OCI-LY7 (cell line): ENCODE measurements around the gene WIPF2. TPM values are rescaled to one million over a fixed set of nuclear protein-coding genes. Genes with fewer than 3 reads are reported as not detected.
"Not testable (repeated sequence)": the region's sequence is repeated elsewhere in the genome, so short reads cannot be mapped to it uniquely, and the experiment has no call there.

Experiments
- BruUV-seq: library from RNA; stranded (reverse); fragments of 400-500 nt; replicated peaks from 2 replicates; lab custom pipeline; 2021; lab: Mats Ljungman, UMichigan
- CTCF ChIA-PET: fragments of 300-600 bp; sonication (Branson Sonifier 250); formaldehyde crosslinking; loops from one replicate; lab custom pipeline; 2022; ENCODE audit warnings: antibody characterized with exemption; ENCODE audit not compliant: unreplicated experiment; lab: Charles Lee
- POLR2A ChIA-PET: fragments of 300-600 bp; sonication (Branson Sonifier 250); formaldehyde crosslinking; loops from one replicate; lab custom pipeline; 2022; ENCODE audit warnings: antibody characterized with exemption; lab: Charles Lee
- DNase-seq: peaks from one replicate; pipeline ENCODE4 v3.0.0-alpha.2; 2015; ENCODE audit warnings: low spot score
- H2AFZ ChIP-seq: fragments of 200-600 bp; sonication (generic), shearing (Covaris generic); 2 replicates; pipeline ENCODE4 v1.6.1; 2014; ENCODE audit warnings: mild to moderate bottlenecking, antibody characterized with exemption, low read length, moderate library complexity
- H3K27ac ChIP-seq: fragments of 200-600 bp; sonication (generic); 2 replicates; pipeline ENCODE4 v1.5.1; 2014; ENCODE audit warnings: mixed run types, low read depth, mild to moderate bottlenecking, moderate library complexity, low read length, inconsistent platforms; ENCODE audit not compliant: poor library complexity, severe bottlenecking
- H3K36me3 ChIP-seq: fragments of 200-600 bp; sonication (generic); 2 replicates; pipeline ENCODE4 v1.6.1; 2014; ENCODE audit warnings: mild to moderate bottlenecking, antibody characterized with exemption, low read length, moderate library complexity, mixed read lengths; ENCODE audit not compliant: insufficient read depth
- H3K4me1 ChIP-seq: fragments of 200-600 bp; sonication (generic); 2 replicates; pipeline ENCODE4 v1.5.1; 2014; ENCODE audit warnings: mild to moderate bottlenecking, low read length; ENCODE audit not compliant: insufficient read depth, poor library complexity, severe bottlenecking
- H3K4me2 ChIP-seq: fragments of 200-600 bp; sonication (generic); 2 replicates; pipeline ENCODE4 v1.6.1; 2014; ENCODE audit warnings: mild to moderate bottlenecking, low read length
- H3K4me3 ChIP-seq: fragments of 200-600 bp; sonication (generic); 2 replicates; pipeline ENCODE4 v1.5.1; 2014; ENCODE audit warnings: mild to moderate bottlenecking, low read depth, low read length; ENCODE audit not compliant: poor library complexity, severe bottlenecking
- H3K79me2 ChIP-seq: fragments of 200-600 bp; sonication (generic); 2 replicates; pipeline ENCODE4 v1.6.1; 2016; ENCODE audit warnings: low read depth, mild to moderate bottlenecking, low read length, moderate library complexity, mixed read lengths; ENCODE audit not compliant: insufficient read depth
- H3K9me2 ChIP-seq: fragments of 200-600 bp; sonication (generic); 2 replicates; pipeline ENCODE4 v1.6.1; 2016; ENCODE audit warnings: mild to moderate bottlenecking, low read length, mixed read lengths; ENCODE audit not compliant: insufficient read depth
- H3K9me3 ChIP-seq: fragments of 200-600 bp; sonication (generic); 2 replicates; pipeline ENCODE4 v1.6.1; 2014; ENCODE audit warnings: mild to moderate bottlenecking, mixed run types, low read length, mixed read lengths
- H4K20me1 ChIP-seq: fragments of 200-600 bp; sonication (generic); 2 replicates; pipeline ENCODE4 v1.6.1; 2014; ENCODE audit warnings: mild to moderate bottlenecking, antibody characterized with exemption, low read length, moderate library complexity, mixed read lengths; ENCODE audit not compliant: insufficient read depth
- EZH2phosphoT487 ChIP-seq: fragments of 200-600 bp; sonication (generic); IDR thresholded peaks from 2 replicates; pipeline ENCODE4 v1.6.1; 2018; ENCODE audit warnings: low read depth, borderline replicate concordance, mild to moderate bottlenecking, mixed run types, antibody characterized with exemption, low read length, moderate library complexity, mixed read lengths
- intact Hi-C: fragments of 100-400 bp; cut with micrococcal nuclease; formaldehyde crosslinking; loops from one replicate; pipeline ENCODE4 v1.10.0; 2022; ENCODE audit not compliant: unreplicated experiment
- total RNA-seq, 2 experiments: library from RNA; depleted of rRNA in 1 of 2; stranded (reverse); fragments of >200 nt in 1 of 2; shearing (Covaris generic) in 1 of 2; gene quantifications; 2 replicates each; pipeline ENCODE4 v1.2.3, GENCODE V29; 2014 to 2022
- TF ChIP-seq, protein P1 (sequence below): fragments of 200-600 bp; sonication (generic); conservative IDR thresholded peaks from 2 replicates; pipeline ENCODE4 v1.5.1; 2014; ENCODE audit warnings: mild to moderate bottlenecking, antibody characterized with exemption, low read length, moderate library complexity, mixed read lengths

Gene WIPF2
- total RNA-seq, 2 experiments from 2014 or later: 4.7 to 20.3 TPM

- H3K79me2 ChIP-seq: no peaks in the 10 kb centered on the region
- no peaks in the 10 kb centered on the region for H3K9me2 ChIP-seq
- H3K9me3 ChIP-seq: no peaks in the 10 kb centered on the region
- no peak for DNase-seq
- H3K27ac ChIP-seq: no peak overlapping the region
- peaks cover 31% of the 10 kb centered on the region for H3K4me1 ChIP-seq
- H4K20me1 ChIP-seq: no peaks in the 10 kb centered on the region
- no TSS peak for BruUV-seq
- no peak overlapping the region for H2AFZ ChIP-seq
- TF ChIP-seq EZH2phosphoT487: no peak
- TF ChIP-seq, protein P1, sequence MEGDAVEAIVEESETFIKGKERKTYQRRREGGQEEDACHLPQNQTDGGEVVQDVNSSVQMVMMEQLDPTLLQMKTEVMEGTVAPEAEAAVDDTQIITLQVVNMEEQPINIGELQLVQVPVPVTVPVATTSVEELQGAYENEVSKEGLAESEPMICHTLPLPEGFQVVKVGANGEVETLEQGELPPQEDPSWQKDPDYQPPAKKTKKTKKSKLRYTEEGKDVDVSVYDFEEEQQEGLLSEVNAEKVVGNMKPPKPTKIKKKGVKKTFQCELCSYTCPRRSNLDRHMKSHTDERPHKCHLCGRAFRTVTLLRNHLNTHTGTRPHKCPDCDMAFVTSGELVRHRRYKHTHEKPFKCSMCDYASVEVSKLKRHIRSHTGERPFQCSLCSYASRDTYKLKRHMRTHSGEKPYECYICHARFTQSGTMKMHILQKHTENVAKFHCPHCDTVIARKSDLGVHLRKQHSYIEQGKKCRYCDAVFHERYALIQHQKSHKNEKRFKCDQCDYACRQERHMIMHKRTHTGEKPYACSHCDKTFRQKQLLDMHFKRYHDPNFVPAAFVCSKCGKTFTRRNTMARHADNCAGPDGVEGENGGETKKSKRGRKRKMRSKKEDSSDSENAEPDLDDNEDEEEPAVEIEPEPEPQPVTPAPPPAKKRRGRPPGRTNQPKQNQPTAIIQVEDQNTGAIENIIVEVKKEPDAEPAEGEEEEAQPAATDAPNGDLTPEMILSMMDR: no peak
- no peak overlapping the region for H3K4me2 ChIP-seq
- ChIA-PET POLR2A (interaction anchor here (0.6 kb wide), 1 partner anchor 54 kb away, joined by 5 read pairs; the partner anchor contains the start of gene CASC3), CTCF (no interaction called here)
- no peak overlapping the region for H3K4me3 ChIP-seq
- H3K36me3 ChIP-seq: no peaks in the 10 kb centered on the region
- intact Hi-C loops: no loop called here
These were observed 24.3 kb upstream of the WIPF2 start for GRCh38 chr17:40194821-40195220.

DNA sequence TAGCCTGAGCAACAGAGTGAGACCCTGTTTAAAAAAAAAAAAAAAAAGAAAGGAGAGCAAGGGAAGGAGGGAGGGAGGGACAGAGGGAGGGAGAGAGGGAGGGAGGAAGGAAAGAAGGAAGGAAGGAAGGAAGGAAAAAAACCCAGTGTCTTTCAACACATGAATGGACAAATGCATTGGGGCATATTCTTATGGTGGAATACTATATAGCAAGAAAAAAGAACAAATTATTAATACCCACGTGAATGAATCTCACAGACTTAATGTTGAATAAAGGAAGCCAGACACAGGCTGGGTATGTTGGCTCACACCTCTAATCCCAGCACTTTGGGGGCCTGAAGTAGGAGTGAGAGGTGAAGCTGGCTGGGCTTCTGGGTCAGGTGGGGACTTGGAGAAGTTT, 21.6 kb upstream of the WIPF2 start:
- ChIA-PET POLR2A (interaction anchor here (0.6 kb wide), 1 partner anchor 12 kb away, joined by 4 read pairs; no protein-coding TSS in a partner anchor), CTCF (interaction anchor here (0.6 kb wide), 1 partner anchor 1636 kb away, joined by 3 read pairs; no protein-coding TSS in a partner anchor)
- no peak overlapping the region for H2AFZ ChIP-seq
- H3K36me3 ChIP-seq: no peaks in the 10 kb centered on the region
- TF ChIP-seq EZH2phosphoT487: no peak
- TF ChIP-seq, protein P1: no peak
- no peak for DNase-seq
- H3K4me3 ChIP-seq: no peak overlapping the region
- no peaks in the 10 kb centered on the region for H3K9me2 ChIP-seq
- intact Hi-C loops: no loop called here
- H3K79me2 ChIP-seq: no peaks in the 10 kb centered on the region
- no peak overlapping the region for H3K27ac ChIP-seq
- BruUV-seq: no TSS peak
- H3K4me2 ChIP-seq: no peak overlapping the region
- H3K4me1 ChIP-seq: peaks cover 13% of the 10 kb centered on the region
- H3K9me3 ChIP-seq: no peaks in the 10 kb centered on the region
- no peaks in the 10 kb centered on the region for H4K20me1 ChIP-seq

DNA sequence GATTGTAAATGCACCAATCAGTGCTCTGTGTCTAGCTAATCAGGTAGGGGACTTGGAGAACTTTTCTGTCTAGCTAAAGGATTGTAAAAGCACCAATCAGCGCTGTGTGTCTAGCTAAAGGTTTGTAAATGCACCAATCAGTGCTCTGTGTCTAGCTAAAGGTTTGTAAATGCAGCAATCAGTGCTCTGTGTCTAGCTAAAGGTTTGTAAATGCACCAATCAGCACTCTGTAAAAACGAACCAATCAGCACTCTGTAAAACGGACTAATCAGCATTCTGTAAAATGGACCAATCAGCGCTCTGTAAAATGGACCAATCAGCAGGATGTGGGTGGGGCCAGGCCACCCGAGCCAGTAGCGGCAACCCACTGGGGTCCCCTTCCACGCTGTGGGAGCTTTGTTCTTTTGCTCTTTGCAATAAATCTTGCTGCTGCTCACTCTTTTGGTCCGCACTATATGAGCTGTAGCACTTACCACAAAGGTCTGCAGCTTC, 21.1 kb upstream of the WIPF2 start:
- H2AFZ ChIP-seq, H3K4me3 ChIP-seq, H3K4me2 ChIP-seq, H3K9me3 ChIP-seq, DNase-seq, H3K27ac ChIP-seq, intact Hi-C loops, H4K20me1 ChIP-seq, H3K36me3 ChIP-seq, BruUV-seq, H3K79me2 ChIP-seq, H3K9me2 ChIP-seq: not testable (repeated sequence)
- H3K4me1 ChIP-seq: peaks cover 13% of the 10 kb centered on the region
- CTCF ChIA-PET: interaction anchor here (0.6 kb wide), 1 partner anchor 1635 kb away, joined by 3 read pairs; no protein-coding TSS in a partner anchor
- POLR2A ChIA-PET: interaction anchor here (0.6 to 1.1 kb wide), 3 partner anchors 42 to 91 kb away, joined by 3 to 4 read pairs (median 3); no protein-coding TSS in a partner anchor
